Loucy (cell line): ENCODE data around the gene PIK3CG.

Experiments
- H2AFZ ChIP-seq: fragments of 200-600 bp; sonication (generic); 2 replicates; pipeline ENCODE4 v1.6.0; 2016; ENCODE audit warnings: antibody characterized with exemption, mild to moderate bottlenecking, low read length, moderate library complexity
- H3F3A ChIP-seq: fragments of 200-600 bp; 2 replicates; pipeline ENCODE4 v1.6.0; 2016; ENCODE audit warnings: antibody characterized with exemption, low read depth, mild to moderate bottlenecking
- H3K27me3 ChIP-seq: fragments of 200-600 bp; sonication (generic); 2 replicates; pipeline ENCODE4 v1.6.1; 2014; ENCODE audit warnings: low read length, mild to moderate bottlenecking; ENCODE audit not compliant: insufficient read depth, poor library complexity, severe bottlenecking
- H3K36me3 ChIP-seq: fragments of 200-600 bp; sonication (generic); 2 replicates; pipeline ENCODE4 v1.6.1; 2016; ENCODE audit warnings: low read length; ENCODE audit not compliant: insufficient read depth
- H3K4me1 ChIP-seq: fragments of 200-600 bp; sonication (generic); 2 replicates; pipeline ENCODE4 v1.5.1; 2014; ENCODE audit warnings: low read length, mild to moderate bottlenecking; ENCODE audit not compliant: insufficient read depth, poor library complexity, severe bottlenecking
- H3K4me2 ChIP-seq: fragments of 200-600 bp; sonication (generic); 2 replicates; pipeline ENCODE4 v1.6.0; 2014; ENCODE audit warnings: antibody characterized with exemption, low read length, low read depth, mild to moderate bottlenecking; ENCODE audit not compliant: poor library complexity, severe bottlenecking
- H3K4me3 ChIP-seq: fragments of 200-600 bp; sonication (generic); 2 replicates; pipeline ENCODE4 v1.5.1; 2014; ENCODE audit warnings: low read length, mild to moderate bottlenecking, mixed read lengths; ENCODE audit not compliant: poor library complexity, severe bottlenecking
- H3K79me2 ChIP-seq: fragments of 200-600 bp; sonication (generic); 2 replicates; pipeline ENCODE4 v1.6.1; 2014; ENCODE audit warnings: low read length; ENCODE audit not compliant: insufficient read depth
- H3K9ac ChIP-seq: fragments of 200-600 bp; sonication (generic); 2 replicates; pipeline ENCODE4 v1.6.0; 2014; ENCODE audit warnings: mild to moderate bottlenecking, low read depth, low read length, moderate library complexity; ENCODE audit not compliant: poor library complexity, severe bottlenecking
- H3K9me2 ChIP-seq: fragments of 200-600 bp; sonication (generic); replicated peaks from 2 replicates; pipeline ENCODE4 v1.6.1; 2016; ENCODE audit warnings: low read depth, low read length, mixed read lengths
- H3K9me3 ChIP-seq: fragments of 200-600 bp; sonication (generic); 2 replicates; pipeline ENCODE4 v1.6.1; 2014; ENCODE audit warnings: mild to moderate bottlenecking, antibody characterized with exemption, low read length, low read depth; ENCODE audit not compliant: insufficient read depth
- H4K20me1 ChIP-seq: fragments of 200-600 bp; sonication (generic); 2 replicates; pipeline ENCODE4 v1.6.0; 2014; ENCODE audit warnings: antibody characterized with exemption, low read length, mild to moderate bottlenecking; ENCODE audit not compliant: insufficient read depth, poor library complexity, severe bottlenecking
- EZH2phosphoT487 ChIP-seq: fragments of 200-600 bp; IDR thresholded peaks from 2 replicates; pipeline ENCODE4 v1.6.1; 2018; ENCODE audit warnings: antibody characterized with exemption, mild to moderate bottlenecking, moderate library complexity, borderline replicate concordance
- TF ChIP-seq, protein P1 (sequence below): fragments of 200-600 bp; sonication (generic); conservative IDR thresholded peaks from 2 replicates; pipeline ENCODE4 v1.5.1; 2014; ENCODE audit warnings: mild to moderate bottlenecking, antibody characterized with exemption, low read length

PIK3CG gene

GRCh38 chr7:106914018-106914607, 49.0 kb downstream of the PIK3CG start:
- Histone ChIP-seq H3K4me2 (no peak overlapping the region), H3K9me2 (no peaks in the 10 kb centered on the region), H3K4me1 (no peaks in the 10 kb centered on the region), H2AFZ (no peak overlapping the region), H3F3A (no peaks in the 10 kb centered on the region), H3K9ac (no peak overlapping the region), H3K27me3 (no peaks in the 10 kb centered on the region), H3K4me3 (no peak overlapping the region), H3K9me3 (no peaks in the 10 kb centered on the region), H3K79me2 (no peaks in the 10 kb centered on the region), H4K20me1 (no peaks in the 10 kb centered on the region), H3K36me3 (peaks cover 6% of the 10 kb centered on the region; the same call in 1 of the 2 replicates)
- TF ChIP-seq, protein P1, sequence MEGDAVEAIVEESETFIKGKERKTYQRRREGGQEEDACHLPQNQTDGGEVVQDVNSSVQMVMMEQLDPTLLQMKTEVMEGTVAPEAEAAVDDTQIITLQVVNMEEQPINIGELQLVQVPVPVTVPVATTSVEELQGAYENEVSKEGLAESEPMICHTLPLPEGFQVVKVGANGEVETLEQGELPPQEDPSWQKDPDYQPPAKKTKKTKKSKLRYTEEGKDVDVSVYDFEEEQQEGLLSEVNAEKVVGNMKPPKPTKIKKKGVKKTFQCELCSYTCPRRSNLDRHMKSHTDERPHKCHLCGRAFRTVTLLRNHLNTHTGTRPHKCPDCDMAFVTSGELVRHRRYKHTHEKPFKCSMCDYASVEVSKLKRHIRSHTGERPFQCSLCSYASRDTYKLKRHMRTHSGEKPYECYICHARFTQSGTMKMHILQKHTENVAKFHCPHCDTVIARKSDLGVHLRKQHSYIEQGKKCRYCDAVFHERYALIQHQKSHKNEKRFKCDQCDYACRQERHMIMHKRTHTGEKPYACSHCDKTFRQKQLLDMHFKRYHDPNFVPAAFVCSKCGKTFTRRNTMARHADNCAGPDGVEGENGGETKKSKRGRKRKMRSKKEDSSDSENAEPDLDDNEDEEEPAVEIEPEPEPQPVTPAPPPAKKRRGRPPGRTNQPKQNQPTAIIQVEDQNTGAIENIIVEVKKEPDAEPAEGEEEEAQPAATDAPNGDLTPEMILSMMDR, result no peak
- no peak for TF ChIP-seq EZH2phosphoT487

GRCh38 chr7:106915407-106915806, 50.3 kb downstream of the PIK3CG start:
- TF ChIP-seq EZH2phosphoT487, result no peak
- TF ChIP-seq, protein P1, result no peak
- Histone ChIP-seq H3K27me3 (no peaks in the 10 kb centered on the region), H3K4me1 (no peaks in the 10 kb centered on the region), H2AFZ (no peak overlapping the region), H3K4me3 (no peak overlapping the region), H3K4me2 (no peak overlapping the region), H4K20me1 (no peaks in the 10 kb centered on the region), H3K36me3 (no peaks in the 10 kb centered on the region), H3K9me3 (no peaks in the 10 kb centered on the region), H3K9ac (no peak overlapping the region), H3K79me2 (no peaks in the 10 kb centered on the region), H3K9me2 (no peaks in the 10 kb centered on the region), H3F3A (no peaks in the 10 kb centered on the region)

DNA sequence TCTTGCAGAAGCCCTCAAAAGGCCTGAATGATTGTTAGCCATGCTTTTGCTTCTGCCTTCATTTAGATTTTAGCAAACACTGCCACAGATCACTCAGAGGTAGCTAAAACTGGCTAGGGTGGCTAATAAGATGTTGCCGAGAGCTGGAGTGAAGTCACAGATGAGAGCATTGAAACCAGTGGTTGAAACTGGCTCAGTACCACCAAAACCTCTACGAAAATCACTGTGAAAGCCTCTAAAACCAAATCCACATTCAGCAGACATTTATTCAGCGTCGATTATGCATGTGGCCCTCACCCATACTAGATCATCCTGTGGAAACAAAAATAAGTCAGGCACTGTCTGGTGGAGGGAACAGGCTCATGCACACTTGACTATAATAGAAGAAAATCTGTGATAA, 50.8 kb downstream of the PIK3CG start:
- H2AFZ ChIP-seq, result no peak overlapping the region
- no peaks in the 10 kb centered on the region for H3K4me1 ChIP-seq
- H3K9me2 ChIP-seq, result no peaks in the 10 kb centered on the region
- H3K4me2 ChIP-seq, result no peak overlapping the region
- H3K36me3 ChIP-seq, result no peaks in the 10 kb centered on the region
- H3K9ac ChIP-seq, result no peak overlapping the region
- no peaks in the 10 kb centered on the region for H4K20me1 ChIP-seq
- H3K4me3 ChIP-seq, result no peak overlapping the region
- no peaks in the 10 kb centered on the region for H3K9me3 ChIP-seq
- H3K79me2 ChIP-seq, result no peaks in the 10 kb centered on the region
- TF ChIP-seq, protein P1, result no peak
- TF ChIP-seq EZH2phosphoT487, result no peak
- no peaks in the 10 kb centered on the region for H3K27me3 ChIP-seq
- no peaks in the 10 kb centered on the region for H3F3A ChIP-seq
